GM10248 (cell line): ENCODE data around the gene FTO.

Source experiments
- CTCF ChIA-PET: fragments of 300-600 bp; sonication (Branson Sonifier 250); formaldehyde crosslinking; extraction: SDS; loops from one replicate; lab custom pipeline; 2021; ENCODE audit warnings: antibody characterized with exemption; lab: Yijun Ruan, JAX
- POLR2A ChIA-PET: fragments of 350-650 bp; sonication (Branson Sonifier 250); formaldehyde crosslinking; extraction: SDS; loops from one replicate; lab custom pipeline; 2020; ENCODE audit warnings: antibody characterized with exemption; lab: Yijun Ruan, JAX
- DNase-seq: peaks from one replicate; pipeline ENCODE4 v3.0.0; 2012; ENCODE audit errors: extremely low spot score
- TF ChIP-seq, protein P1 (sequence below): IDR thresholded peaks from 2 replicates; pipeline ENCODE4 v1.5.1; 2012; ENCODE audit warnings: mild to moderate bottlenecking, low read depth; ENCODE audit errors: extremely low read depth, missing control alignments, control extremely low read depth

Gene FTO

DNA sequence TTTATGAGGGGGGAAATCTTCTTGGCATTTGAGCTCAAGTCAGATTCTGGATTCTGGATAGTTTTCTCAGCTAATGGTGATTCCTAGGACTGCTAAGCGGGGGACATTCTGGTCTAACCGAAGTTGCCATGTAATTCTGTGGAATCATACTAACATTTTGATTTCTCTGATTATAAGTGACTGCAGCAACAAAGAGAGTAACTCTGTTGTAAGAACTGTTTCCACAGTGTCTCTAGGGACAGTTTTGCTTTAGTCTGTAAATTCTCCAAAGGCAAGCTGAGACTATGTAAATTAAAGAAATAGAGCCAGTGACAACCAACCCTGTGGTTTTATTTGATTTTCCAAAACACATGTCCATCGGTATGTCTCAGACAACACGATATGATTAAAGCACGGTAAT, 296.4 kb downstream of the FTO start:
- no peak for DNase-seq
- TF ChIP-seq, protein P1, sequence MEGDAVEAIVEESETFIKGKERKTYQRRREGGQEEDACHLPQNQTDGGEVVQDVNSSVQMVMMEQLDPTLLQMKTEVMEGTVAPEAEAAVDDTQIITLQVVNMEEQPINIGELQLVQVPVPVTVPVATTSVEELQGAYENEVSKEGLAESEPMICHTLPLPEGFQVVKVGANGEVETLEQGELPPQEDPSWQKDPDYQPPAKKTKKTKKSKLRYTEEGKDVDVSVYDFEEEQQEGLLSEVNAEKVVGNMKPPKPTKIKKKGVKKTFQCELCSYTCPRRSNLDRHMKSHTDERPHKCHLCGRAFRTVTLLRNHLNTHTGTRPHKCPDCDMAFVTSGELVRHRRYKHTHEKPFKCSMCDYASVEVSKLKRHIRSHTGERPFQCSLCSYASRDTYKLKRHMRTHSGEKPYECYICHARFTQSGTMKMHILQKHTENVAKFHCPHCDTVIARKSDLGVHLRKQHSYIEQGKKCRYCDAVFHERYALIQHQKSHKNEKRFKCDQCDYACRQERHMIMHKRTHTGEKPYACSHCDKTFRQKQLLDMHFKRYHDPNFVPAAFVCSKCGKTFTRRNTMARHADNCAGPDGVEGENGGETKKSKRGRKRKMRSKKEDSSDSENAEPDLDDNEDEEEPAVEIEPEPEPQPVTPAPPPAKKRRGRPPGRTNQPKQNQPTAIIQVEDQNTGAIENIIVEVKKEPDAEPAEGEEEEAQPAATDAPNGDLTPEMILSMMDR, result no peak
- ChIA-PET POLR2A (no interaction called here), CTCF (interaction anchor here (1.2 to 2.0 kb wide), 4 partner anchors 11 to 18 kb away, joined by 3 to 11 read pairs (median 4); no protein-coding TSS in a partner anchor)

DNA sequence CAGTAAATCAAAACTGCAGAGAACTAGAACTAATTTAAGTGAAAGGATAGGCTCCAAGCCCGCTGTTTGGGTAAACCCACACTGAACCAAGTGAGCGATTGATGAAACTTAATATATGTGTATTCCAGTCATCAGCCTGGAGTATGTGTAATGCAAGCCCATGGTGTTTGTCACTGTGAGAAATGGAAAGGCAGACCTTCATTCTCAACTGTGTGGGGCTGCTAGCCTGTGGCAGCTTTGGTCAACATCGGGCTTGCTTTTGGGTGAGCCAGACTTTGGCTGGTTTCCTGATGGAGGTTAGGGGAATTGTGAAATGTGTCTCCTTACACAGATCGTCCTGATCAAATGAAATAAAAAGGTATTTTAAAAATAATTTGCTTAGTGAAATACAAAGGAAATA, 302.7 kb downstream of the FTO start:
- POLR2A ChIA-PET, result no interaction called here
- CTCF ChIA-PET, result no interaction called here
- DNase-seq, result no peak
- TF ChIP-seq, protein P1, result no peak

DNA sequence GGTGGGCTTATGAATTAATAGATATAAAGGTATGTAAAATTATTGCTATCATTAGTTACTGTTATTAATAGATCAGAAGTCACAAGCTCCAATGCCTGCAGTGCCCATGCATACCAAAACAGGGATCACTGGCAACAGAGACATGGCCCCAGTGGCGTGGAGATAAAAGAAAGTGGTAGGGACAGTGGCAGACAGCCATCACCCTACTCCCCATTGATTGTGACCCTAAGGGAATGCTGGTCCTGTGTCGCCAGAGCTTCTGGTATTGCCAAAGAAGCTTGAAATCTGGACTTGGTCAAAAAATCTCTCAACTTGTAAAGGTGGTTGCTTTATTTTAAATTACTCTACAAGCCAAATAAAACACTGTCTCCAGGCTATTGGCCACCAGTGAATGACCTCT, 303.5 kb downstream of the FTO start:
- ChIA-PET CTCF (interaction anchor here (1.3 kb wide), 1 partner anchor 14 kb away, joined by 3 read pairs; no protein-coding TSS in a partner anchor), POLR2A (no interaction called here)

DNA sequence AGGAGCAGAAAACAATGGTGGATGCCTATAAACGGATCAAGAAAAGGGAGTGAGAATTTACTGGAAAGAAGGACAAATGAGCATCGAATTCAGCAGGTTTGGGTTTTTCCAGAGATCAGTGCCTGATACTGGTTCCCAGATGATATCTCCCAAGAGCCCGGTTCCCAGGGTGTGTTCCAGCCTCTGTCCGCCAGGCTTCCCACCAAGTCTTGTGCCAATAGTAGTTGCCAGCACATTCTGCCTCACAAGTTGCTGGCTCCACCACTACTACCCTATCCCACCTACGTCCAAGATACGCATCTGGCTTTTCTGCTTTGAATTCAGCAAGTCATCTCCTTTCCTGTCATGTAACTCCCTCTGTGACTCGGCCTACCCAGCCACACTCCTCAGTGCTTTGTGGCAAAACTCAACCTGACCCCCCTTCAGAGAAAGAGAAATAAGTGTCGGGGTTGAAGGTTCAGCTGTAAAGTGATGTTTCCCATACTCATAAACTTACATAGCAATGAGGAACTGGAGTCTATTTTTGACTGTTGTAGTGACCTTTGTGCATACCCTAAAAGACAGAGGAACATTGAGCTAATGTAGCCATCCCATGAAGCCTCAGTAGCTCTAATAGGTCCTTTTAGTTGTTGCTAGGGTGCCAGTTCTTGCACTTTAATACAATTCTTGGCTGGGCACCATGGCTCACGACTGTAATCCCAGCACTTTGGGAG, 305.7 kb downstream of the FTO start:
- CTCF ChIA-PET, result interaction anchor here (3.1 kb wide), 1 partner anchor 8 kb away, joined by 11 read pairs; no protein-coding TSS in a partner anchor
- TF ChIP-seq, protein P1, result no peak
- POLR2A ChIA-PET, result no interaction called here
- DNase-seq, result no peak

More for the DNA sequence above, 303.5 kb downstream of the FTO start:
- TF ChIP-seq, protein P1, result no peak
- no peak for DNase-seq

DNA sequence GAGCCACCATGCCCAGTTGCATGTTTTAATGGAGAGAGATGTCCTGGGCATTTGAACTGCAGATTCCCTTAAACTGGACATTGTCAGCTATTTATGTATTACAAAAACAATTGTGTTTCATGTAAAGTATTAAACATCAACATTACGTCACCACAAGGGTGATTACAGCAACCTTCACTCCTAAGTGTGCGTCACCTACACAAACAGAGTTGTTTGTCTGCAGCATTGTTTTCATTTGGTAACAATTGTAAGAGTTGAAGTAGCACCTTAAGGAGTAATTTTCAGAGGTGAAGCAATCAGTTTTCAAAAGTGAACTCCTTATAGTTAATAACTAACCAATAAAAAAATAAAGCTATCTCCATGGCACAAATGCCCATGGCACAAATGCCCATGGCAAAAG, 311.2 kb downstream of the FTO start:
- TF ChIP-seq, protein P1, result no peak
- DNase-seq, result no peak
- CTCF ChIA-PET, result interaction anchor here (0.9 to 1.4 kb wide), 3 partner anchors 10 to 49 kb away, joined by 3 to 5 read pairs (median 5); no protein-coding TSS in a partner anchor
- POLR2A ChIA-PET, result no interaction called here

DNA sequence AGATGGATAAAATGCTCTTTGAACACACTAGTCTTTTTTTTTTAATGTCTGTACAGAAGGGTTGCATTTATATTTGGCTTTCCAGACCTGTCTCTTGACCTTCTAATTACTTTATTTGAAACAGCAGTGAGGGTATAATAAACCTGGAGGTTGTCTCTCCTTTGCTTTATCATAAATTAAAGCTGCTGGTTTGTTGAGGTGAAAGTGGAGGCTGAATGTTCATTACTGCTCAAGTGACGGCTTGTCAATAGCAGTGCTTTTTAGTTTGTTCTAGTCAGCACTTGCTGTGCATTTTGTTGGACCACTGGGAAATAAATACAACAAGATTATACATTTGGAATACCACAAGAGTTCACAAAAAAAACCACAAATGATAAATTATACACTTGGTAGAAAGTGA, 318.4 kb downstream of the FTO start:
- TF ChIP-seq, protein P1, result no peak
- DNase-seq, result no peak
- CTCF ChIA-PET, result no interaction called here
- POLR2A ChIA-PET, result no interaction called here
